ENCODE data around the gene TOB1. TPM values are rescaled to one million over a fixed set of nuclear protein-coding genes. Genes with fewer than 3 reads are reported as not detected.

The TOB1 gene, protein sequence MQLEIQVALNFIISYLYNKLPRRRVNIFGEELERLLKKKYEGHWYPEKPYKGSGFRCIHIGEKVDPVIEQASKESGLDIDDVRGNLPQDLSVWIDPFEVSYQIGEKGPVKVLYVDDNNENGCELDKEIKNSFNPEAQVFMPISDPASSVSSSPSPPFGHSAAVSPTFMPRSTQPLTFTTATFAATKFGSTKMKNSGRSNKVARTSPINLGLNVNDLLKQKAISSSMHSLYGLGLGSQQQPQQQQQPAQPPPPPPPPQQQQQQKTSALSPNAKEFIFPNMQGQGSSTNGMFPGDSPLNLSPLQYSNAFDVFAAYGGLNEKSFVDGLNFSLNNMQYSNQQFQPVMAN
- total RNA-seq (2014; rRNA removed; shearing (Covaris generic)) (12.7 and 15.2 TPM in 2 replicates), total RNA-seq (2022) (24.8 and 26.4 TPM in 2 replicates), Bru-seq, nascent RNA (percentile 78 among the genes with signal in this experiment), BruChase-seq, experiment 1, labeled RNA remaining after a 6-hour chase (percentile 65 among the genes with signal in this experiment), BruChase-seq, experiment 2, labeled RNA remaining after a 2-hour chase (percentile 91 among the genes with signal in this experiment)
- long read RNA-seq, transcript TOB1-202 (2 exons, 2,229 nt) = major isoform, 20 of 22 reads
- long read RNA-seq, partial matches to known transcripts = 0 of 22 reads
- long read RNA-seq, other reads (novel, unspliced or antisense) = 2 of 22 reads

DNA sequence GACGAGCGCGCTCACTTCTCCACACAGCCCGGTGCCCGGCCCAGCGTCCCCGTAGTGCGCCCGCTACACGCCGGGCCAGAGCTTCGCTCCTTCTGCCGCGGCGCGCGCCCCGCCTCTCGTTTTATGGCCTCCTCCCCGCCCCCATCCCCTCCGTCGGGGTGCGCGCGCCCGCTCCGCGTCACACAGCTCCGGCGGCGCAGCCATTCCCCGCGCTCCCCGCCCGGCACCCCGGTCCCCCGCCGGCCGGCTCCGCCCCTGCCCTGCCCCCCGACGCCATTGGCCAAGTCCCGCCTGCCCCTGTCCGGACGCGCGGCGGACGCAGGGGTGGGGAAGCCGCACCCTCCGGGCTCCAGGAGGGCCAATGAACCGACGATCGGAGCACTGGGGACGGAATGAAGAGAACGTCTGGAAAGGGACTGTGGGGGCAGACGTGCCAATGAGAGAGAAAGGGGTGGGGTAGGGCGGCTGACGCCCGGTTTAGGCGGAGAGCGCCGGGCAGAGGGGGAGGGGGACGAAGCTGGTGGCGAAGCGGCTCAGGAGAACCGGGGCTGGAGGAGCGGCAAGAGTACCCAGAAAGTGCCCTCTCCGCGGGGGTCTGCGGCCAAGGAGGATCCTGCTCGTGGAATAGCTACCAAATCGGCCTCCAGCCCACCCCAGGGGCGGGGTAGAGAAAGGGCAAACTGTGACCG, at the start of gene TOB1:
Gene TOB1, minus strand, starts transcription at position 94 of the 689 bp plus-strand sequence. CDS start 2,337 bp downstream, outside the sequence.
- POLR2A ChIA-PET = interaction anchor here (0.6 to 5.5 kb wide), 20 partner anchors 9 to 507 kb away, joined by 3 to 23 read pairs (median 4); no protein-coding TSS in a partner anchor
- H3K79me2 ChIP-seq (ENCODE audit: insufficient read depth, low read depth, low read length) = peaks cover 37% of the 10 kb centered on the region; the same call in 1 of the 2 replicates
- H3K4me2 ChIP-seq (ENCODE audit: low read length) = peak within 1 kb of the TSS; percentile 88
- BruUV-seq (replicated peaks) = no TSS peak
- peak; percentile 95 for DNase-seq (ENCODE audit: low spot score)
- H4K20me1 ChIP-seq (ENCODE audit: insufficient read depth, low read length) = peaks cover 11% of the 10 kb centered on the region; the same call in 1 of the 2 replicates
- peak within 1 kb of the TSS; percentile 72 for H3K4me3 ChIP-seq (ENCODE audit: low read depth, low read length, poor library complexity, severe bottlenecking)
- peaks cover 16% of the 10 kb centered on the region for H3K4me1 ChIP-seq (ENCODE audit: insufficient read depth, low read length, poor library complexity, severe bottlenecking)
- peaks cover 20% of the 10 kb centered on the region for H3K36me3 ChIP-seq (ENCODE audit: insufficient read depth, low read length)
- TF ChIP-seq EZH2phosphoT487 (IDR thresholded peaks at IDR 0.05; ENCODE audit: borderline replicate concordance, low read depth, low read length) = no peak
- TF ChIP-seq, protein P1, sequence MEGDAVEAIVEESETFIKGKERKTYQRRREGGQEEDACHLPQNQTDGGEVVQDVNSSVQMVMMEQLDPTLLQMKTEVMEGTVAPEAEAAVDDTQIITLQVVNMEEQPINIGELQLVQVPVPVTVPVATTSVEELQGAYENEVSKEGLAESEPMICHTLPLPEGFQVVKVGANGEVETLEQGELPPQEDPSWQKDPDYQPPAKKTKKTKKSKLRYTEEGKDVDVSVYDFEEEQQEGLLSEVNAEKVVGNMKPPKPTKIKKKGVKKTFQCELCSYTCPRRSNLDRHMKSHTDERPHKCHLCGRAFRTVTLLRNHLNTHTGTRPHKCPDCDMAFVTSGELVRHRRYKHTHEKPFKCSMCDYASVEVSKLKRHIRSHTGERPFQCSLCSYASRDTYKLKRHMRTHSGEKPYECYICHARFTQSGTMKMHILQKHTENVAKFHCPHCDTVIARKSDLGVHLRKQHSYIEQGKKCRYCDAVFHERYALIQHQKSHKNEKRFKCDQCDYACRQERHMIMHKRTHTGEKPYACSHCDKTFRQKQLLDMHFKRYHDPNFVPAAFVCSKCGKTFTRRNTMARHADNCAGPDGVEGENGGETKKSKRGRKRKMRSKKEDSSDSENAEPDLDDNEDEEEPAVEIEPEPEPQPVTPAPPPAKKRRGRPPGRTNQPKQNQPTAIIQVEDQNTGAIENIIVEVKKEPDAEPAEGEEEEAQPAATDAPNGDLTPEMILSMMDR (conservative IDR thresholded peaks at IDR 0.05; ENCODE audit: low read length) = no peak
- peak within 1 kb of the TSS; percentile 93 for H3K27ac ChIP-seq (ENCODE audit: low read depth, low read length, poor library complexity, severe bottlenecking)
- intact Hi-C loops (cut with micrococcal nuclease; ENCODE audit: unreplicated experiment) = loop anchor here (1.0 to 10.0 kb wide), 6 partner anchors 38 to 396 kb away; partner anchors contain the start of genes ANKRD40, MBTD1, SPAG9 and UTP18
- H2AFZ ChIP-seq (ENCODE audit: low read length) = peak within 1 kb of the TSS; percentile 81
- no peaks in the 10 kb centered on the region for H3K9me3 ChIP-seq (ENCODE audit: low read length)
- CTCF ChIA-PET (ENCODE audit: unreplicated experiment) = interaction anchor here (0.5 to 1.2 kb wide), 5 partner anchors 11 to 276 kb away, joined by 3 to 6 read pairs (median 4); no protein-coding TSS in a partner anchor
- H3K9me2 ChIP-seq (ENCODE audit: insufficient read depth, low read length) = no peaks in the 10 kb centered on the region

DNA sequence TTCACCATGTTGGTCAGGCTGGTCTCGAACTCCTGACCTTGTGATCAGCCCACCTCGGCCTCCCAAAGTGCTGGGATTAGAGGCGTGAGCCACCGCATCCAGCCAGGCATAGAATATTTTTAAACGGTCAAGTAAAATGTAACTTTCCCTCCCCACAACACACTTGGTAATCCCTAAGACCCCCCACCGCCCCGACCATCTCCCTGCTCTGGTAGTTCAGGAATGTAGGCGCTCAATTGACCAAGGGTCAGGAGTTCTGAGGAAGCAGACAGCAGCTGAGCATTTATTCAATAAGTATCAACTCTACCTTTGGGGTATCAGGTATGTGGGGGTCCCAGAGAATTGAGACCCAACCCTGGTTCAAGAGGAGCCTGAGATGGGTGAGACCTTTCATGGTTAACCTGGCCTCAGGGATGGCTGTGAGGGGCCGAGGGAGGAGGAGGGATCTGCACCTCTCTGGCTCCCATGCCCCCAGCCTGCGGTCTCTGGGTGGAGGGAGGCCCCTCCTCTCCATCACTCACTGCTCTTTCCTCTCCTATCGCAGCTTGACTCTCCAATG, 48.4 kb upstream of the TOB1 start:
- Histone ChIP-seq H3K4me3 (ENCODE audit: low read depth, low read length, poor library complexity, severe bottlenecking) (no peak overlapping the region), H3K27ac (ENCODE audit: low read depth, low read length, poor library complexity, severe bottlenecking) (no peak overlapping the region), H3K4me1 (ENCODE audit: insufficient read depth, low read length, poor library complexity, severe bottlenecking) (peaks cover 24% of the 10 kb centered on the region), H2AFZ (ENCODE audit: low read length) (no peak overlapping the region), H4K20me1 (ENCODE audit: insufficient read depth, low read length) (no peaks in the 10 kb centered on the region), H3K9me3 (ENCODE audit: low read length) (no peaks in the 10 kb centered on the region), H3K79me2 (ENCODE audit: insufficient read depth, low read depth, low read length) (no peaks in the 10 kb centered on the region), H3K4me2 (ENCODE audit: low read length) (no peak overlapping the region), H3K9me2 (ENCODE audit: insufficient read depth, low read length) (no peaks in the 10 kb centered on the region), H3K36me3 (ENCODE audit: insufficient read depth, low read length) (no peaks in the 10 kb centered on the region)
- intact Hi-C loops (cut with micrococcal nuclease; ENCODE audit: unreplicated experiment) = no loop called here
- ChIA-PET CTCF (ENCODE audit: unreplicated experiment) (interaction anchor here (0.6 kb wide), 1 partner anchor 374 kb away, joined by 3 read pairs; no protein-coding TSS in a partner anchor), POLR2A (interaction anchor here (1.2 kb wide), 1 partner anchor 11 kb away, joined by 3 read pairs; no protein-coding TSS in a partner anchor)
- DNase-seq (ENCODE audit: low spot score) = no peak
- no TSS peak for BruUV-seq (replicated peaks)
- TF ChIP-seq EZH2phosphoT487 (IDR thresholded peaks at IDR 0.05; ENCODE audit: borderline replicate concordance, low read depth, low read length) = no peak
- TF ChIP-seq, protein P1 (conservative IDR thresholded peaks at IDR 0.05; ENCODE audit: low read length) = no peak
